ENCODE measurements around the gene PPP1R9B.

Gene PPP1R9B

GRCh38 chr17:50109207-50109606 lies 41.3 kb downstream of the PPP1R9B start:
- no peak overlapping the region for H3K9ac ChIP-seq (ENCODE audit: low read depth, low read length)
- H3K4me1 ChIP-seq (ENCODE audit: control insufficient read depth, insufficient read depth, low read length) = no peaks in the 10 kb centered on the region
- no peaks in the 10 kb centered on the region for H3K27me3 ChIP-seq (ENCODE audit: control insufficient read depth, insufficient read depth, low read length)
- no peak overlapping the region for H3K4me3 ChIP-seq (ENCODE audit: low read depth, low read length)
- H3K36me3 ChIP-seq (ENCODE audit: control insufficient read depth, insufficient read depth, low read length) = peaks cover 13% of the 10 kb centered on the region
- H3K9me3 ChIP-seq (ENCODE audit: control insufficient read depth, insufficient read depth, low read length) = no peaks in the 10 kb centered on the region

DNA sequence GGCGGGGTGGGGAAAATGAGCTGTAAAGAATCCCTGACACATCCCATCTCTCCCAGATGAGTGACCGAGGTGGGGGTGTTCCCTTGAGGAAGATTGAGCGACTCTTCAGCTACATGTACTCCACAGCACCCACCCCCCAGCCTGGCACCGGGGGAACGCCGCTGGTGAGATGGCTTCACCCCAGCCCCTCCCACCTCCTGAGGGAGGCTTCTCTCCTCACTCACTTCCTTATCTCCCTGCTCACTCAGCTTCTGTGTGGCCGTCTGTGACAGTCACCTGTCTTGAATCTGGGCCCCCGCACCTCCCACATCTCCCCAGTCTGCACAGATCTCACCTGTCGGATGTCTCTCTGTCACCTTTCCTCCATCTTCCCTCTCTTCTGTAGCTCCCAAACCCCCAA lies 41.9 kb downstream of the PPP1R9B start:
- no peaks in the 10 kb centered on the region for H3K27me3 ChIP-seq (ENCODE audit: control insufficient read depth, insufficient read depth, low read length)
- no peak overlapping the region for H3K4me3 ChIP-seq (ENCODE audit: low read depth, low read length)
- H3K36me3 ChIP-seq (ENCODE audit: control insufficient read depth, insufficient read depth, low read length) = peaks cover 13% of the 10 kb centered on the region
- no peaks in the 10 kb centered on the region for H3K4me1 ChIP-seq (ENCODE audit: control insufficient read depth, insufficient read depth, low read length)
- H3K9me3 ChIP-seq (ENCODE audit: control insufficient read depth, insufficient read depth, low read length) = no peaks in the 10 kb centered on the region
- H3K9ac ChIP-seq (ENCODE audit: low read depth, low read length) = no peak overlapping the region

DNA sequence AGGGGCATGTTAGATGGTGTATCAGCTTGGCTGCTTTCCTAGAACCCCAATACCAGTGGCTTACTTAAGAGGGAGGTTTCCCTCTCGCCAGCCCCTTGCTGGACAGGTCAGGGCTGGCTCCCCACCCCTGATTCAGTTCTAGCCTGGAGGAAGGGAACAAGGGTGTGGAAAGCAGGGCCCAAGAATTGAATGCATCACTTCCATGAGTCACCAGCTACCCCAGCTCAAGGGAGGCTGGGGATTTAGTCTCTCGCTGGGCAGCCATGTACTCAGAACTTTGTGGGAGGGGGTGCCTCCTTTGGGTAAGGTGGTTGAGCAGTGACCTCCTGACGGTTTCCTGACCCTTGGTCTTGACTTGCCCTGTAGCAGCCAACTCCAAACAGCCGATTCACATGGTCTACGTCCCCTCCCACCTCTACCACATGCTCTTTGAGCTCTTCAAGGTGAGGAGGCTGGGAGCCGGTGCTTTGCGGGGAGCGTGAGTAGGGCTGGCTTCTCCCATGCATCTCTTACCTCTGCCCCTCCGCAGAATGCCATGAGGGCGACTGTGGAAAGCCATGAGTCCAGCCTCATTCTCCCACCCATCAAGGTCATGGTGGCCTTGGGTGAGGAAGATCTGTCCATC lies 42.6 kb downstream of the PPP1R9B start:
- H3K27me3 ChIP-seq (ENCODE audit: control insufficient read depth, insufficient read depth, low read length) = no peaks in the 10 kb centered on the region
- peaks cover 13% of the 10 kb centered on the region for H3K36me3 ChIP-seq (ENCODE audit: control insufficient read depth, insufficient read depth, low read length)
- H3K9ac ChIP-seq (ENCODE audit: low read depth, low read length) = no peak overlapping the region
- no peaks in the 10 kb centered on the region for H3K4me1 ChIP-seq (ENCODE audit: control insufficient read depth, insufficient read depth, low read length)
- H3K4me3 ChIP-seq (ENCODE audit: low read depth, low read length) = no peak overlapping the region
- no peaks in the 10 kb centered on the region for H3K9me3 ChIP-seq (ENCODE audit: control insufficient read depth, insufficient read depth, low read length)

- no peak overlapping the region for H3K9ac ChIP-seq (ENCODE audit: low read depth, low read length)
- no peaks in the 10 kb centered on the region for H3K27me3 ChIP-seq (ENCODE audit: control insufficient read depth, insufficient read depth, low read length)
- peaks cover 13% of the 10 kb centered on the region for H3K36me3 ChIP-seq (ENCODE audit: control insufficient read depth, insufficient read depth, low read length)
- H3K4me3 ChIP-seq (ENCODE audit: low read depth, low read length) = no peak overlapping the region
- H3K4me1 ChIP-seq (ENCODE audit: control insufficient read depth, insufficient read depth, low read length) = no peaks in the 10 kb centered on the region
- H3K9me3 ChIP-seq (ENCODE audit: control insufficient read depth, insufficient read depth, low read length) = no peaks in the 10 kb centered on the region
Observed at GRCh38 chr17:50106393-50107131, 43.9 kb downstream of the PPP1R9B start.

DNA sequence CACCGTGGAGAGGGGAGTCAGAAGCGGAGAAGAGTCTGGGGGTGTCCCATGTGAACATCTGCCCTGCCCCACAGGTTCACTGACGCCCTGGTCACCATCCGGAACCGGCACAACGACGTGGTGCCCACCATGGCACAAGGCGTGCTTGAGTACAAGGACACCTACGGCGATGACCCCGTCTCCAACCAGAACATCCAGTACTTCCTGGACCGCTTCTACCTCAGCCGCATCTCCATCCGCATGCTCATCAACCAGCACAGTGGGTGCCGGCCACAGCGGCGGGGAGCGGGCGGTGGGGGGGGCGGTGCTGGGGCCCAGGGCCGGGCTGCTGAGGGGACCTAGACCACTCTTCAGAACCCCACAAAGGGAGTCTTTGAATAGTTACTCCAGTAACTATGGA lies 44.7 kb downstream of the PPP1R9B start:
- H3K4me3 ChIP-seq (ENCODE audit: low read depth, low read length) = no peak overlapping the region
- H3K36me3 ChIP-seq (ENCODE audit: control insufficient read depth, insufficient read depth, low read length) = peaks cover 13% of the 10 kb centered on the region
- H3K27me3 ChIP-seq (ENCODE audit: control insufficient read depth, insufficient read depth, low read length) = no peaks in the 10 kb centered on the region
- peaks cover 6% of the 10 kb centered on the region for H3K4me1 ChIP-seq (ENCODE audit: control insufficient read depth, insufficient read depth, low read length)
- H3K9me3 ChIP-seq (ENCODE audit: control insufficient read depth, insufficient read depth, low read length) = no peaks in the 10 kb centered on the region
- H3K9ac ChIP-seq (ENCODE audit: low read depth, low read length) = no peak overlapping the region

- Histone ChIP-seq H3K4me3 (ENCODE audit: low read depth, low read length) (no peak overlapping the region), H3K4me1 (ENCODE audit: control insufficient read depth, insufficient read depth, low read length) (peaks cover 8% of the 10 kb centered on the region), H3K9ac (ENCODE audit: low read depth, low read length) (no peak overlapping the region), H3K9me3 (ENCODE audit: control insufficient read depth, insufficient read depth, low read length) (no peaks in the 10 kb centered on the region), H3K27me3 (ENCODE audit: control insufficient read depth, insufficient read depth, low read length) (no peaks in the 10 kb centered on the region), H3K36me3 (ENCODE audit: control insufficient read depth, insufficient read depth, low read length) (peaks cover 5% of the 10 kb centered on the region)
Observed at GRCh38 chr17:50103941-50104340, 46.5 kb downstream of the PPP1R9B start.

DNA sequence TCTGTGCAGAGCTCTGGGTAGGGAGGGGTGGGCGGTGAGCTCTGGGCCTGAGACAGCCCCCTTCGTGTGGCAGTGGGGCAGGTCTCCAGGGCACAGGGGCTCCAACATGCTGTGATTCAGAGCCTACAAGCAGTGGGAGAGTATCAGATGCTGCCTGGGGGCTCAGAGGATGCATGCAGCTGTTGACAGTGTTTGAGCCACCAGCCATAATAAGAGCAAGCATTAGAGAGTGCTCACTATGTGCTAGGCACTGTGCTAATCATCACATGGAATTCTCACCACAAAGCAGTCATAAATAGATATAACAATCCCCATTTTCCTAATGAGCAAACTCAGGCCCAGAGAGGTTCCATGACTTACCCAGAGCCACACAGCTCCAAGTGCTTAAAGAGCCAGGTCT lies 47.2 kb downstream of the PPP1R9B start:
- H3K36me3 ChIP-seq (ENCODE audit: control insufficient read depth, insufficient read depth, low read length) = peaks cover 3% of the 10 kb centered on the region
- H3K9ac ChIP-seq (ENCODE audit: low read depth, low read length) = no peak overlapping the region

DNA sequence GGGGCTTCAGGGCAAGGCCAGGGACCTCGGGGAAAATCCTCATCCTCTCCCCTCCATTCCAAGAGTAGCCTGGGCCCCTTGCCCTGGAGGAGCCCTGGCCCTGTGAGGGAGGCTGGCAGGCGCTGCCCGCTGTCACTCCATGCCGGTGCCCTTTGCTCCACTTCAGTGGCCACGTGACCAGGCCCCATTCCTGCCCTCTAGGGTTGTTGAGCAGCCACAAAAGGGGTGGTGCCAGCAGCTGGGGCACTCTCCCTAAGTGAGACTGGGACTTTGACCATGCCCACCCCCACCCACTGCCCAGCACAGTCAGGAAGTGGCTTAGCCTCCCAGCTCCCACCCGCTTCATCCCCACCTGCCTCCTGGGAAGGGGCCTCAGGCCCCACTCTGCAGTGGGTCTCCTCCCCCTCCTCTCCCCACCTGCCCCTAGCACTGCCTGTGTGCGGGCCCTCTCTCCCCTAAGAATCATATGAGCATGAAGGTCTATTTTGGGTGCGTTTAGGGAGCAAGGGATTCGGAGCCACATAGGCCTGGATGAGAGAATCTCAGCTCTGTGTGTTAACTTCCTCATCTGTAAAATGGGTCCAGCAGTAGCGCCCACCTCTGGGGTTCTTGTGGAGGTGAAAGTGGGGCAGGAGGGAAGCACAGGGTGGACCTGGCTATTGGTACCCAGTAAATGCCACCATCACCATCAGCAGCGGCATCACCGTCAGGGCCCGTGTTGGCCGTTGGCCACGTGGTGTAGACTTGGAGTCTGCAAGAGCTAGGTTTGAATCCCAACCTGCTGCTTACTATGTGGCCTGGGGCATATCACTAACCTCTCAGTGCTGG lies 48.1 kb downstream of the PPP1R9B start:
- Histone ChIP-seq H3K36me3 (ENCODE audit: control insufficient read depth, insufficient read depth, low read length) (no peaks in the 10 kb centered on the region), H3K27me3 (ENCODE audit: control insufficient read depth, insufficient read depth, low read length) (no peaks in the 10 kb centered on the region), H3K4me1 (ENCODE audit: control insufficient read depth, insufficient read depth, low read length) (peaks cover 8% of the 10 kb centered on the region), H3K9ac (ENCODE audit: low read depth, low read length) (peak overlapping the region; percentile 65), H3K9me3 (ENCODE audit: control insufficient read depth, insufficient read depth, low read length) (no peaks in the 10 kb centered on the region), H3K4me3 (ENCODE audit: low read depth, low read length) (no peak overlapping the region)

More for the DNA sequence above, 47.2 kb downstream of the PPP1R9B start:
- Histone ChIP-seq H3K27me3 (ENCODE audit: control insufficient read depth, insufficient read depth, low read length) (no peaks in the 10 kb centered on the region), H3K4me1 (ENCODE audit: control insufficient read depth, insufficient read depth, low read length) (peaks cover 8% of the 10 kb centered on the region), H3K4me3 (ENCODE audit: low read depth, low read length) (no peak overlapping the region), H3K9me3 (ENCODE audit: control insufficient read depth, insufficient read depth, low read length) (no peaks in the 10 kb centered on the region)

GRCh38 chr17:50101346-50102163 lies 48.9 kb downstream of the PPP1R9B start:
- peaks cover 8% of the 10 kb centered on the region for H3K4me1 ChIP-seq (ENCODE audit: control insufficient read depth, insufficient read depth, low read length)
- peak overlapping the region; percentile 65 for H3K9ac ChIP-seq (ENCODE audit: low read depth, low read length)
- H3K9me3 ChIP-seq (ENCODE audit: control insufficient read depth, insufficient read depth, low read length) = no peaks in the 10 kb centered on the region
- peak overlapping the region; percentile 22 for H3K4me3 ChIP-seq (ENCODE audit: low read depth, low read length)
- H3K36me3 ChIP-seq (ENCODE audit: control insufficient read depth, insufficient read depth, low read length) = peaks cover 3% of the 10 kb centered on the region
- no peaks in the 10 kb centered on the region for H3K27me3 ChIP-seq (ENCODE audit: control insufficient read depth, insufficient read depth, low read length)

- no peaks in the 10 kb centered on the region for H3K9me3 ChIP-seq (ENCODE audit: control insufficient read depth, insufficient read depth, low read length)
- peak overlapping the region; percentile 22 for H3K4me3 ChIP-seq (ENCODE audit: low read depth, low read length)
- peaks cover 8% of the 10 kb centered on the region for H3K4me1 ChIP-seq (ENCODE audit: control insufficient read depth, insufficient read depth, low read length)
- H3K9ac ChIP-seq (ENCODE audit: low read depth, low read length) = peak overlapping the region; percentile 2
- H3K27me3 ChIP-seq (ENCODE audit: control insufficient read depth, insufficient read depth, low read length) = no peaks in the 10 kb centered on the region
- H3K36me3 ChIP-seq (ENCODE audit: control insufficient read depth, insufficient read depth, low read length) = peaks cover 3% of the 10 kb centered on the region
Observed at GRCh38 chr17:50100921-50101345, 49.5 kb downstream of the PPP1R9B start.

- peaks cover 3% of the 10 kb centered on the region for H3K36me3 ChIP-seq (ENCODE audit: control insufficient read depth, insufficient read depth, low read length)
- H3K9ac ChIP-seq (ENCODE audit: low read depth, low read length) = peak overlapping the region; percentile 2
- H3K4me1 ChIP-seq (ENCODE audit: control insufficient read depth, insufficient read depth, low read length) = peaks cover 8% of the 10 kb centered on the region
- H3K27me3 ChIP-seq (ENCODE audit: control insufficient read depth, insufficient read depth, low read length) = no peaks in the 10 kb centered on the region
- no peaks in the 10 kb centered on the region for H3K9me3 ChIP-seq (ENCODE audit: control insufficient read depth, insufficient read depth, low read length)
- H3K4me3 ChIP-seq (ENCODE audit: low read depth, low read length) = no peak overlapping the region
Observed at GRCh38 chr17:50100480-50100883, 50.0 kb downstream of the PPP1R9B start.
